Measurements from ENCODE around the gene C2CD2L. TPM values are rescaled to one million over a fixed set of nuclear protein-coding genes. Genes with fewer than 3 reads are reported as not detected.

Gene C2CD2L
- total RNA-seq, 2 donors from 2014 or later = 2.4 to 3.1 TPM

GRCh38 chr11:119093942-119094815 is 13.0 kb upstream of the C2CD2L start:
- peak overlapping the region; percentile 93 for H3K9ac ChIP-seq (ENCODE audit: extremely low read depth, low read length, poor library complexity, severe bottlenecking)
- H3K27me3 Mint-ChIP-seq (ENCODE audit: insufficient read depth) = no peaks in the 10 kb centered on the region
- H3K4me1 ChIP-seq (ENCODE audit: control insufficient read depth, insufficient read depth, low read length) = peaks cover 11% of the 10 kb centered on the region
- H3K4me3 ChIP-seq (ENCODE audit: low read length) = peak overlapping the region; percentile 97
- peaks cover 15% of the 10 kb centered on the region for H3K4me1 Mint-ChIP-seq
- peak overlapping the region; percentile 95 for H3K27ac Mint-ChIP-seq
- no peaks in the 10 kb centered on the region for H3K9me3 ChIP-seq (ENCODE audit: control insufficient read depth, low read length)
- H3K9me3 Mint-ChIP-seq = no peaks in the 10 kb centered on the region
- H3K27me3 ChIP-seq (ENCODE audit: control insufficient read depth, insufficient read depth, low read length, poor library complexity, severe bottlenecking) = no peaks in the 10 kb centered on the region
- 0% methylated on average over 29 to 81 of the region's 81 CpGs for WGBS, 2 experiments (ENCODE audit: insufficient coverage in 1 of 2, insufficient read length in 1 of 2)
- peak overlapping the region; percentile 42 for H3K27ac ChIP-seq (ENCODE audit: low read depth, low read length)
- TF ChIP-seq CTCF (conservative IDR thresholded peaks at IDR 0.05) = no peak
- peak; percentile 64 for DNase-seq
- H3K36me3 ChIP-seq (ENCODE audit: control insufficient read depth, insufficient read depth, low read length) = peaks cover 67% of the 10 kb centered on the region
- peak overlapping the region; percentile 93 for H3K4me3 Mint-ChIP-seq
- H3K36me3 Mint-ChIP-seq (ENCODE audit: low read depth) = peaks cover 46% of the 10 kb centered on the region

- H3K27ac Mint-ChIP-seq = peak overlapping the region; percentile 95
- H3K4me3 Mint-ChIP-seq = peak overlapping the region; percentile 93
- Histone ChIP-seq H3K9me3 (ENCODE audit: control insufficient read depth, low read length) (no peaks in the 10 kb centered on the region), H3K27me3 (ENCODE audit: control insufficient read depth, insufficient read depth, low read length, poor library complexity, severe bottlenecking) (no peaks in the 10 kb centered on the region), H3K27ac (ENCODE audit: low read depth, low read length) (no peak overlapping the region), H3K36me3 (ENCODE audit: control insufficient read depth, insufficient read depth, low read length) (peaks cover 67% of the 10 kb centered on the region), H3K4me3 (ENCODE audit: low read length) (peak overlapping the region; percentile 97), H3K9ac (ENCODE audit: extremely low read depth, low read length, poor library complexity, severe bottlenecking) (peak overlapping the region; percentile 93), H3K4me1 (ENCODE audit: control insufficient read depth, insufficient read depth, low read length) (peaks cover 11% of the 10 kb centered on the region)
- DNase-seq = no peak
- TF ChIP-seq CTCF (conservative IDR thresholded peaks at IDR 0.05) = peak; percentile 83
- peaks cover 46% of the 10 kb centered on the region for H3K36me3 Mint-ChIP-seq (ENCODE audit: low read depth)
- H3K9me3 Mint-ChIP-seq = no peaks in the 10 kb centered on the region
- no peaks in the 10 kb centered on the region for H3K27me3 Mint-ChIP-seq (ENCODE audit: insufficient read depth)
- H3K4me1 Mint-ChIP-seq = peaks cover 15% of the 10 kb centered on the region
- WGBS, 2 experiments (ENCODE audit: insufficient coverage in 1 of 2, insufficient read length in 1 of 2) = 0 to 2% methylated on average over 10 to 19 of the region's 19 CpGs
Measured at GRCh38 chr11:119094816-119095065, 12.4 kb upstream of the C2CD2L start.

- peaks cover 18% of the 10 kb centered on the region for H3K4me1 Mint-ChIP-seq
- Histone ChIP-seq H3K9me3 (ENCODE audit: control insufficient read depth, low read length) (no peaks in the 10 kb centered on the region), H3K9ac (ENCODE audit: extremely low read depth, low read length, poor library complexity, severe bottlenecking) (peak overlapping the region; percentile 93), H3K27ac (ENCODE audit: low read depth, low read length) (peak overlapping the region; percentile 87), H3K4me3 (ENCODE audit: low read length) (peak overlapping the region; percentile 97), H3K27me3 (ENCODE audit: control insufficient read depth, insufficient read depth, low read length, poor library complexity, severe bottlenecking) (no peaks in the 10 kb centered on the region), H3K4me1 (ENCODE audit: control insufficient read depth, insufficient read depth, low read length) (peaks cover 11% of the 10 kb centered on the region), H3K36me3 (ENCODE audit: control insufficient read depth, insufficient read depth, low read length) (peaks cover 67% of the 10 kb centered on the region)
- DNase-seq = peak; percentile 100
- H3K4me3 Mint-ChIP-seq = peak overlapping the region; percentile 93
- H3K36me3 Mint-ChIP-seq (ENCODE audit: low read depth) = peaks cover 50% of the 10 kb centered on the region
- no peaks in the 10 kb centered on the region for H3K9me3 Mint-ChIP-seq
- no peaks in the 10 kb centered on the region for H3K27me3 Mint-ChIP-seq (ENCODE audit: insufficient read depth)
- peak overlapping the region; percentile 95 for H3K27ac Mint-ChIP-seq
- TF ChIP-seq CTCF (conservative IDR thresholded peaks at IDR 0.05) = peak; percentile 48
- WGBS, 2 experiments (ENCODE audit: insufficient coverage in 1 of 2, insufficient read length in 1 of 2) = 0% methylated on average over 35 to 79 of the region's 79 CpGs
Measured at GRCh38 chr11:119095066-119095880, 11.9 kb upstream of the C2CD2L start.

Measured in endodermal cell (in vitro differentiated cells).